Activated B cell treated with CpG ODN at 0.5 μM for 24 hours (primary cell): ENCODE measurements around the gene QDPR. TPM values are rescaled to one million over a fixed set of nuclear protein-coding genes. Genes with fewer than 3 reads are reported as not detected.

Experiments
- ATAC-seq: fragments of 200-7000 bp; cut with Tn5 transposase; one replicate; pipeline ENCODE4 v1.10.0; 2021; ENCODE audit warnings: low read depth, mild to moderate bottlenecking, moderate library complexity
- CTCF ChIA-PET: fragments of 350-600 bp; sonication (Branson Sonifier 250); formaldehyde crosslinking; loops from one replicate; lab custom pipeline; 2021; ENCODE audit warnings: antibody characterized with exemption; lab: Charles Lee
- POLR2A ChIA-PET: fragments of 350-600 bp; sonication (Branson Sonifier 250); formaldehyde crosslinking; loops from one replicate; lab custom pipeline; 2021; ENCODE audit warnings: antibody characterized with exemption; lab: Charles Lee
- DNase-seq: peaks from one replicate; pipeline ENCODE4 v3.0.0; 2022
- H3K27ac Mint-ChIP-seq: one replicate; pipeline ENCODE4 v1.8.0; 2020; ENCODE audit warnings: mixed read lengths
- H3K27me3 Mint-ChIP-seq: one replicate; pipeline ENCODE4 v1.8.0; 2021; ENCODE audit warnings: mixed read lengths
- H3K36me3 Mint-ChIP-seq: one replicate; pipeline ENCODE4 v1.8.0; 2021; ENCODE audit warnings: low read depth, mixed read lengths
- H3K4me1 Mint-ChIP-seq: one replicate; pipeline ENCODE4 v1.8.0; 2021; ENCODE audit warnings: mixed read lengths
- H3K4me3 Mint-ChIP-seq: one replicate; pipeline ENCODE4 v1.8.0; 2020; ENCODE audit warnings: mild to moderate bottlenecking, mixed read lengths
- H3K9me3 Mint-ChIP-seq: one replicate; pipeline ENCODE4 v1.8.0; 2020; ENCODE audit warnings: mixed read lengths
- intact Hi-C: fragments of 100-400 bp; cut with micrococcal nuclease; formaldehyde crosslinking; loops from one replicate; pipeline ENCODE4 v1.15.1; 2024
- total RNA-seq: library from RNA; stranded (reverse); gene quantifications from 2 replicates; pipeline ENCODE4 v1.2.3, GENCODE V29; 2022
- TF ChIP-seq, protein P1 (sequence below): fragments of 200-600 bp; IDR thresholded peaks from one replicate; pipeline ENCODE4 v1.8.0; 2022; ENCODE audit warnings: antibody characterized with exemption, mild to moderate bottlenecking

QDPR gene
- total RNA-seq, 1 donor from 2014 or later, result 7.2 TPM

DNA sequence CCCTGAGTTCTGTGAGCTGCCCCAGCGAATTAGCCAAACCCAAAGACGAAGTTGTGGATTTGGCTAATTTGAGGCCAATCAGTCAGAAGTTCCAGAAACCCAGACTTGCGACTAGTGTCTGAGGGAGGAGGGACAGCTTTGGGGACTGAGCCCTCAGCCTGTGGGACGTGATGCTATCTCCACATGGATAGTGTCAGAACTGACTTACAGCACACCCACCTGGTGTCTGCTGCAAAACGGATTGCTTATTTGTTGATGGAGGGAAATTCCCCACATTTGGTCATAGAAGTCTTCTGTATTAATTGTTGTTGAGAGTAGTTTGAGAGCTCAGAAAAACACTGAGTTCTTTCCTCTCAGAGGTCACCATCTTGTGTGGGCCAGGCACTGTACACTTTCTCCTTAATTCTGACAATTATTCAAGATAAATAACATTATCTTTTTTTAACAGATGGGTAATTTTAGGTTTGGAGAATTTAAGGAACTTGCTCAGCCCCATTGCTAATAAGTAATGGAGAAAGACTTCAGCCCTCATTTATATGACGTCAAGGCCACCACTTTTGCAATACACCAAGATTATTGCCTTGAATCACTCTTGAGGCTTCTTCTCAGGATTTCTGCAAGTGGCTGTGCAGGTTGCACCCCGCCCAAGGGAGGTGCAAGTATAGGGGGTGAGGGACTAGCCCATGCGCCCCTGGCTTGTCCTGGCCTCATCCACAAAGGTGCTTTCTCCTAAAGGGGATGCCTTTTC is 19.8 kb upstream of the QDPR start:
- intact Hi-C loops, result no loop called here
- DNase-seq, result no peak
- Mint-ChIP-seq H3K27ac (no peak overlapping the region), H3K27me3 (peaks cover 18% of the 10 kb centered on the region), H3K4me1 (no peaks in the 10 kb centered on the region), H3K36me3 (no peaks in the 10 kb centered on the region), H3K4me3 (no peak overlapping the region), H3K9me3 (no peaks in the 10 kb centered on the region)
- TF ChIP-seq, protein P1, sequence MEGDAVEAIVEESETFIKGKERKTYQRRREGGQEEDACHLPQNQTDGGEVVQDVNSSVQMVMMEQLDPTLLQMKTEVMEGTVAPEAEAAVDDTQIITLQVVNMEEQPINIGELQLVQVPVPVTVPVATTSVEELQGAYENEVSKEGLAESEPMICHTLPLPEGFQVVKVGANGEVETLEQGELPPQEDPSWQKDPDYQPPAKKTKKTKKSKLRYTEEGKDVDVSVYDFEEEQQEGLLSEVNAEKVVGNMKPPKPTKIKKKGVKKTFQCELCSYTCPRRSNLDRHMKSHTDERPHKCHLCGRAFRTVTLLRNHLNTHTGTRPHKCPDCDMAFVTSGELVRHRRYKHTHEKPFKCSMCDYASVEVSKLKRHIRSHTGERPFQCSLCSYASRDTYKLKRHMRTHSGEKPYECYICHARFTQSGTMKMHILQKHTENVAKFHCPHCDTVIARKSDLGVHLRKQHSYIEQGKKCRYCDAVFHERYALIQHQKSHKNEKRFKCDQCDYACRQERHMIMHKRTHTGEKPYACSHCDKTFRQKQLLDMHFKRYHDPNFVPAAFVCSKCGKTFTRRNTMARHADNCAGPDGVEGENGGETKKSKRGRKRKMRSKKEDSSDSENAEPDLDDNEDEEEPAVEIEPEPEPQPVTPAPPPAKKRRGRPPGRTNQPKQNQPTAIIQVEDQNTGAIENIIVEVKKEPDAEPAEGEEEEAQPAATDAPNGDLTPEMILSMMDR, result no peak
- POLR2A ChIA-PET, result no interaction called here
- CTCF ChIA-PET, result no interaction called here
- no peak for ATAC-seq

DNA sequence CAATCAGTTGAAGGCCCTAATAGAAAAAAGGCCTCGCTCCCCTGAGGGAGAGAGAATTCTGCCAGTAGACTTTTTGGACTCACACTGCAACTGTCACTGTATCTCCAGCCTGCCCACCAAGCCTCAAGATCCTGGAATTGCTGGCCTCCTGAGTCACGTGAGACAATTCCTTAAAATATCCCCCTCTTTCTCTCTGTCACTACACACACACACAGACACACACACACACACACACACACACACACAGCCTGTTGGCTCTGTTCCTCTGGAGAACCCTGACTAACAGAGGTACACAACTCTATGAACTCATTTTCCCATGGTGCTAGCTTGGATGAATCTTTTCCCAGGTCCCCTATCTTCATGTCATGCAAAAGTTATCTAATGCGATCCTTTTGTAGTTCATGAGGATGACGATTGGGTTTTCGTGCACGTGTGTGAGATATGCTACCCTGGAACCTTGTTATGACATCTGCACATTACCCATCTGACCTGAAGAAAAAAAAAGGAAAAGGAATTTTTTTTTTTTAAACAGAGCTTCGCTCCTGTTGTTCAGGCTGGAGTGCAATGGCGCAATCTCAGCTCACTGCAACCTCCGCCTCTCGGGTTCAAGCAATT is 16.8 kb upstream of the QDPR start:
- ATAC-seq (no peak), DNase-seq (no peak)
- Mint-ChIP-seq H3K36me3 (no peaks in the 10 kb centered on the region), H3K4me1 (no peaks in the 10 kb centered on the region), H3K4me3 (no peak overlapping the region), H3K27me3 (peaks cover 22% of the 10 kb centered on the region), H3K9me3 (no peaks in the 10 kb centered on the region), H3K27ac (no peak overlapping the region)
- TF ChIP-seq, protein P1, result no peak
- POLR2A ChIA-PET, result no interaction called here
- CTCF ChIA-PET, result no interaction called here
- intact Hi-C loops, result no loop called here

DNA sequence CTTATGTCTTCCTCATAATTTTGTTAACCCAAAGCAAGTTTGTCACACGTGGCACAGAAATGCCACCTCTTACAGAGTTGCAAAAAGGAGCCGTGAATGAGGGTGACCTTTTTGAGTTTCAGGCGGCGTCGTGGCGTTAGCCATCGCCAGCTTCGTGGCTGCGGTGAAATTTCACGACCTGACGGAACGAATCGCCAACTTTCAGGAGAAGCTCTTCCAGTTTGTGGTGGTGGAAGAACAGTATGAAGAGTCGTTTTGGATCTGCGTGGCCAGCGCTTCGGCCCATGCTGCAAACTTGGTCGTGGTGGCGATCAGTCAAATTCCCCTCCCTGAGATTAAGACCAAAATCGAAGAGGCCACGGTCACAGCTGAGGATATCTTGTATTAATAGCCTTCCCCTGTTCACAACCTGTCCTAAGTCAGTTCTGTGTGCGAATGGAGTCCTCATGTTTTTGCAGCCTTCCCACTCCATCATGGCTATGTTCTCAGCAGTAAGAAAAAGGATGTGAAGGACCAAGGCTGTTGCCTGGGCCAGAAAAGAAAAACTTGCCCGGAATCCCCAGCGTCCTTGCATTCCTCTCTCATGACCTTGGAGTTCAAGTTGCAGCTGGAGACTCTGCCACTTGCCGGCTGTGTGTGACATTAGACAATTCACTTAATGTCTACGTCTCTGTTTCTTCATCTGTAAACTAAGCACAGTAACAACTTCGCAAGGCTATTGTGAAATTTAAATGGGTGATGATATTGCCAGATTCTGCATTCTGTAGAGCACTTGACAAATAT is 15.0 kb upstream of the QDPR start:
- Mint-ChIP-seq H3K4me3 (no peak overlapping the region), H3K36me3 (no peaks in the 10 kb centered on the region), H3K27ac (no peak overlapping the region), H3K9me3 (no peaks in the 10 kb centered on the region), H3K4me1 (no peaks in the 10 kb centered on the region), H3K27me3 (peaks cover 22% of the 10 kb centered on the region)
- no peak for ATAC-seq
- intact Hi-C loops, result no loop called here
- TF ChIP-seq, protein P1, result no peak
- CTCF ChIA-PET, result no interaction called here
- DNase-seq, result no peak
- POLR2A ChIA-PET, result no interaction called here

- ATAC-seq (no peak), DNase-seq (no peak)
- intact Hi-C loops, result no loop called here
- ChIA-PET CTCF (no interaction called here), POLR2A (no interaction called here)
- H3K4me1 Mint-ChIP-seq, result no peaks in the 10 kb centered on the region
- H3K4me3 Mint-ChIP-seq, result no peak overlapping the region
- H3K9me3 Mint-ChIP-seq, result no peaks in the 10 kb centered on the region
- peaks cover 20% of the 10 kb centered on the region for H3K27me3 Mint-ChIP-seq
- TF ChIP-seq, protein P1, result no peak
- H3K27ac Mint-ChIP-seq, result no peak overlapping the region
- H3K36me3 Mint-ChIP-seq, result no peaks in the 10 kb centered on the region
Measured at GRCh38 chr4:17523662-17524061, 11.8 kb upstream of the QDPR start.

DNA sequence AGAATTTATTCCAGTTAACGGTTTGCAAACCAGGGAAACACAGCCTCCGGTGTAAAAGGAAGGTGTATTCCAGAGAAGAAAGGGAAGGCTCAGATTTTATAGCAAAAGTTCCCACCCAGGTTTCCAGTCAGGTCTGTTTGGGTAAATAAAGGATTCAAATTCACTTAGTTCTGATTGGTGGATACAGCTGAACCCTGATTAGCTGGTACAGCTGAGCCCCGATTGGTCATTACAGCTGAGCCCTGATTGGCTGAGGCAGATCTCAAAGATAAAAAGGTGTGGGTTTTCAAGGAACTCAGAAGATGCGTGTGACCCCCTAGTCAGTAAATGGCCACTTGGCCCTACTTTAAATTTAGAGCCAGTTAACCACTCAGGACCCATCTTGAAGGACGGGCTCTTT is 9.7 kb upstream of the QDPR start:
- H3K36me3 Mint-ChIP-seq, result no peaks in the 10 kb centered on the region
- no peak overlapping the region for H3K4me3 Mint-ChIP-seq
- no peaks in the 10 kb centered on the region for H3K9me3 Mint-ChIP-seq
- ChIA-PET CTCF (no interaction called here), POLR2A (no interaction called here)
- peaks cover 12% of the 10 kb centered on the region for H3K27me3 Mint-ChIP-seq
- DNase-seq (no peak), ATAC-seq (no peak)
- no peaks in the 10 kb centered on the region for H3K4me1 Mint-ChIP-seq
- intact Hi-C loops, result no loop called here
- no peak overlapping the region for H3K27ac Mint-ChIP-seq
- TF ChIP-seq, protein P1, result no peak
